Right renal pelvis (tissue), 4 donors: ENCODE results near the gene COL4A5. TPM values are rescaled to one million over a fixed set of nuclear protein-coding genes. Genes with fewer than 3 reads are reported as not detected.
A peak's percentile ranks its signal among the peaks of the same experiment; 100 is the strongest.

ENCODE experiments used
- DNase-seq, 4 donors: peaks; one replicate each; pipeline ENCODE4 v3.0.0-alpha.2; 2013; ENCODE audit warnings: low read depth in 4 of 4, low spot score in 3 of 4, missing footprints in 1 of 4
- polyA plus RNA-seq, 4 donors: library from polyadenylated mRNA; unstranded; fragments of 120-200 nt; gene quantifications; one replicate each; pipeline ENCODE4 v1.2.1, GENCODE V29; 2013; ENCODE audit not compliant: insufficient read length in 4 of 4

Gene COL4A5
- polyA plus RNA-seq, 4 donors: 123 to 163 (median 148) TPM

- no peak for DNase-seq
These were observed 170.5 kb downstream of the COL4A5 start for GRCh38 chrX:108610141-108610540.

- DNase-seq: no peak
These were observed 175.0 kb downstream of the COL4A5 start for GRCh38 chrX:108614616-108615015.

- no peak for DNase-seq
These were observed 201.2 kb downstream of the COL4A5 start for GRCh38 chrX:108640817-108641216.

GRCh38 chrX:108641589-108642272 is 202.1 kb downstream of the COL4A5 start:
- no peak for DNase-seq

GRCh38 chrX:108642273-108642628 is 202.6 kb downstream of the COL4A5 start:
- no peak for DNase-seq

- no peak for DNase-seq
These were observed 225.1 kb downstream of the COL4A5 start for GRCh38 chrX:108664701-108665100.

- no peak for DNase-seq
These were observed 226.5 kb downstream of the COL4A5 start for GRCh38 chrX:108666101-108666500.

GRCh38 chrX:108671526-108671925 is 231.9 kb downstream of the COL4A5 start:
- no peak for DNase-seq

GRCh38 chrX:108696690-108697089 is 257.1 kb downstream of the COL4A5 start:
- no peak for DNase-seq

GRCh38 chrX:108699368-108699767 is 259.7 kb downstream of the COL4A5 start:
- peak in 3 of 4 donors; percentile 2 to 4 (median 3) for DNase-seq

GRCh38 chrX:108701633-108702032 is 262.0 kb downstream of the COL4A5 start:
- DNase-seq: no peak

GRCh38 chrX:108702530-108702929 is 262.9 kb downstream of the COL4A5 start:
- no peak for DNase-seq

- DNase-seq: no peak
These were observed 265.2 kb downstream of the COL4A5 start for GRCh38 chrX:108704839-108705238.

- no peak for DNase-seq
These were observed 273.2 kb downstream of the COL4A5 start for GRCh38 chrX:108712886-108713285.

GRCh38 chrX:108722561-108722960 is 282.9 kb downstream of the COL4A5 start:
- no peak for DNase-seq

- DNase-seq: no peak
These were observed 287.1 kb downstream of the COL4A5 start for GRCh38 chrX:108726748-108727147.

GRCh38 chrX:108731153-108731552 is 291.5 kb downstream of the COL4A5 start:
- DNase-seq: no peak

- no peak for DNase-seq
These were observed 293.1 kb downstream of the COL4A5 start for GRCh38 chrX:108732630-108733321.

GRCh38 chrX:108734426-108734825 is 294.8 kb downstream of the COL4A5 start:
- no peak for DNase-seq

GRCh38 chrX:108735091-108735678 is 295.5 kb downstream of the COL4A5 start:
- no peak for DNase-seq

GRCh38 chrX:108735679-108736508 is 296.3 kb downstream of the COL4A5 start:
- no peak for DNase-seq
